IMR-90 (cell line): Measurements from ENCODE around the gene PAM. TPM values are rescaled to one million over a fixed set of nuclear protein-coding genes. Genes with fewer than 3 reads are reported as not detected.

Experiments used
- ATAC-seq: fragments of 200-7000 bp; cut with Tn5 transposase; 2 replicates; pipeline ENCODE4 v1.9.1; 2020; ENCODE audit warnings: low read depth, mild to moderate bottlenecking, moderate library complexity
- BruUV-seq: library from RNA; stranded (reverse); fragments of 400-500 nt; replicated peaks from 2 replicates; lab custom pipeline; 2021; lab: Mats Ljungman, UMichigan
- CTCF ChIA-PET: fragments of 300-600 bp; formaldehyde crosslinking; extraction: SDS; loops from one replicate; lab custom pipeline; 2021; ENCODE audit warnings: antibody characterized with exemption; lab: Yijun Ruan, JAX
- POLR2A ChIA-PET: fragments of 300-600 bp; sonication (Branson Sonifier 250); formaldehyde crosslinking; loops from one replicate; lab custom pipeline; 2022; ENCODE audit warnings: antibody characterized with exemption; ENCODE audit not compliant: unreplicated experiment; lab: Charles Lee
- DNase-seq: peaks from one replicate; pipeline ENCODE4 v3.0.0; 2013
- H2AFZ ChIP-seq: replicated peaks from 2 replicates; pipeline ENCODE3; 2013; ENCODE audit warnings: low read length, mild to moderate bottlenecking; ENCODE audit not compliant: poor library complexity
- H2AK5ac ChIP-seq: 2 replicates; pipeline ENCODE4 v1.6.1; 2013; ENCODE audit warnings: low read depth, low read length, inconsistent platforms
- H2AK9ac ChIP-seq: replicated peaks from 2 replicates; pipeline ENCODE3; 2013; ENCODE audit warnings: mild to moderate bottlenecking, low read depth, low read length, moderate library complexity; ENCODE audit not compliant: poor library complexity
- H2BK120ac ChIP-seq: 2 replicates; pipeline ENCODE4 v1.6.1; 2013; ENCODE audit warnings: low read depth, low read length, inconsistent platforms
- H2BK15ac ChIP-seq: 3 replicates; pipeline ENCODE4 v1.6.1; 2013; ENCODE audit warnings: low read depth, low read length, inconsistent platforms
- H2BK20ac ChIP-seq: 2 replicates; pipeline ENCODE4 v1.6.1; 2013; ENCODE audit warnings: low read depth, mild to moderate bottlenecking, inconsistent platforms, low read length, moderate library complexity
- H2BK5ac ChIP-seq: 2 replicates; pipeline ENCODE4 v1.6.1; 2013; ENCODE audit warnings: mild to moderate bottlenecking, low read depth, low read length, inconsistent platforms; ENCODE audit not compliant: poor library complexity, severe bottlenecking
- H3K14ac ChIP-seq: replicated peaks from 2 replicates; pipeline ENCODE4 v1.6.1; 2013; ENCODE audit warnings: low read depth, low read length, inconsistent platforms
- H3K18ac ChIP-seq: 2 replicates; pipeline ENCODE4 v1.6.1; 2013; ENCODE audit warnings: low read depth, low read length, control low read depth
- H3K23ac ChIP-seq: 2 replicates; pipeline ENCODE4 v1.6.1; 2013; ENCODE audit warnings: low read depth, low read length, inconsistent platforms
- H3K27ac ChIP-seq: 2 replicates; pipeline ENCODE4 v1.5.1; 2013; ENCODE audit warnings: mild to moderate bottlenecking, control low read depth, low read length; ENCODE audit not compliant: insufficient read depth
- H3K27me3 ChIP-seq: 2 replicates; pipeline ENCODE4 v1.6.1; 2013; ENCODE audit warnings: low read length; ENCODE audit not compliant: control insufficient read depth, insufficient read depth
- H3K36me3 ChIP-seq: 2 replicates; pipeline ENCODE4 v1.6.1; 2013; ENCODE audit warnings: low read length, mixed read lengths; ENCODE audit not compliant: control insufficient read depth, insufficient read depth
- H3K4ac ChIP-seq: 2 replicates; pipeline ENCODE4 v1.6.1; 2013; ENCODE audit warnings: low read depth, low read length, inconsistent platforms
- H3K4me1 ChIP-seq: 2 replicates; pipeline ENCODE4 v1.6.1; 2013; ENCODE audit warnings: low read length, mixed read lengths; ENCODE audit not compliant: control insufficient read depth, insufficient read depth
- H3K4me2 ChIP-seq: 2 replicates; pipeline ENCODE4 v1.6.1; 2013; ENCODE audit warnings: low read depth, mild to moderate bottlenecking, control low read depth, low read length, moderate library complexity
- H3K4me3 ChIP-seq: 2 replicates; pipeline ENCODE4 v1.5.1; 2013; ENCODE audit warnings: low read depth, mild to moderate bottlenecking, control low read depth, low read length, moderate library complexity; ENCODE audit not compliant: insufficient read depth
- H3K56ac ChIP-seq: 2 replicates; pipeline ENCODE4 v1.6.1; 2013; ENCODE audit warnings: low read length, inconsistent platforms; ENCODE audit not compliant: insufficient read depth; ENCODE audit errors: extremely low read depth
- H3K79me1 ChIP-seq, 2 experiments: 2 replicates each; pipeline ENCODE4 v1.6.1; 2013; ENCODE audit warnings: low read length in 2 of 2, inconsistent platforms in 1 of 2, low read depth in 1 of 2
- H3K9ac ChIP-seq: 2 replicates; pipeline ENCODE4 v1.6.1; 2013; ENCODE audit warnings: low read depth, low read length, control low read depth
- H3K9me1 ChIP-seq: 2 replicates; pipeline ENCODE4 v1.6.1; 2013; ENCODE audit warnings: low read length, inconsistent platforms; ENCODE audit not compliant: insufficient read depth
- H3K9me3 ChIP-seq: 2 replicates; pipeline ENCODE4 v1.6.1; 2013; ENCODE audit warnings: low read length; ENCODE audit not compliant: control insufficient read depth, insufficient read depth
- H4K20me1 ChIP-seq: 2 replicates; pipeline ENCODE4 v1.6.1; 2013; ENCODE audit warnings: low read length, inconsistent platforms; ENCODE audit not compliant: insufficient read depth
- H4K5ac ChIP-seq: 2 replicates; pipeline ENCODE4 v1.6.1; 2013; ENCODE audit warnings: mild to moderate bottlenecking, low read depth, low read length, control low read depth
- H4K8ac ChIP-seq, 2 experiments: 2 replicates each; pipeline ENCODE4 v1.6.1; 2013; ENCODE audit warnings: low read depth in 2 of 2, low read length in 2 of 2, control low read depth in 1 of 2, inconsistent platforms in 1 of 2
- H4K91ac ChIP-seq: 2 replicates; pipeline ENCODE4 v1.6.1; 2013; ENCODE audit warnings: low read depth, low read length, inconsistent platforms; ENCODE audit not compliant: insufficient read depth
- BHLHE40 ChIP-seq: fragments of 150-350 bp; IDR thresholded peaks from 2 replicates; pipeline ENCODE4 v1.6.1; 2016; ENCODE audit warnings: mild to moderate bottlenecking, low read depth, low read length
- CEBPB ChIP-seq: IDR thresholded peaks from 2 replicates; pipeline ENCODE4 v1.6.1; 2012; ENCODE audit warnings: low read depth, low read length, improper control_type of control experiment
- MAFK ChIP-seq: IDR thresholded peaks from 2 replicates; pipeline ENCODE4 v1.6.1; 2012; ENCODE audit warnings: low read depth, low read length, improper control_type of control experiment
- MAZ ChIP-seq: IDR thresholded peaks from 2 replicates; pipeline ENCODE4 v1.6.1; 2012; ENCODE audit warnings: low read depth, mild to moderate bottlenecking, low read length, improper control_type of control experiment, moderate library complexity, borderline replicate concordance
- MXI1 ChIP-seq: IDR thresholded peaks from 2 replicates; pipeline ENCODE4 v1.6.1; 2012; ENCODE audit warnings: low read depth, mild to moderate bottlenecking, low read length, moderate library complexity, borderline replicate concordance
- NFE2L2 ChIP-seq: fragments of 150-350 bp; IDR thresholded peaks from 2 replicates; pipeline ENCODE4 v1.6.1; 2016; ENCODE audit warnings: low read depth, mild to moderate bottlenecking, low read length
- RAD21 ChIP-seq: IDR thresholded peaks from 2 replicates; pipeline ENCODE4 v1.6.1; 2012; ENCODE audit warnings: low read length, improper control_type of control experiment
- RCOR1 ChIP-seq: IDR thresholded peaks from 2 replicates; pipeline ENCODE4 v1.6.1; 2012; ENCODE audit warnings: mild to moderate bottlenecking, low read length, improper control_type of control experiment; ENCODE audit not compliant: insufficient replicate concordance
- RFX5 ChIP-seq: IDR thresholded peaks from 2 replicates; pipeline ENCODE4 v1.8.0; 2012; ENCODE audit warnings: low read depth, mild to moderate bottlenecking, low read length, moderate library complexity
- SMC3 ChIP-seq: fragments of 150-350 bp; IDR thresholded peaks from 2 replicates; pipeline ENCODE4 v1.6.1; 2016; ENCODE audit warnings: low read depth, mild to moderate bottlenecking, antibody characterized with exemption, low read length, moderate library complexity
- WGBS, 2 experiments: methylation state at CpG; one replicate each; pipeline versions ENCODE4 v1.1.5 to v1.1.7; 2013; ENCODE audit warnings: missing lambda C conversion rate in 2 of 2; ENCODE audit not compliant: insufficient read length in 1 of 2; ENCODE audit errors: extremely low coverage in 2 of 2; 5-methylcytosine and 5-hydroxymethylcytosine counted together
- dilution Hi-C: fragments of 300-500 bp; cut with HindIII; formaldehyde crosslinking; loops from one replicate; pipeline ENCODE4 v1.14.3; 2018; ENCODE audit warnings: low sequenced_read_pairs; ENCODE audit not compliant: unreplicated experiment
- in situ Hi-C: fragments of 300-500 bp; cut with MboI; formaldehyde crosslinking; loops from 3 replicates; pipeline ENCODE4 v1.14.3; 2019; ENCODE audit warnings: low sequenced_read_pairs, inconsistent platforms, mixed read lengths
- intact Hi-C: fragments of 100-400 bp; cut with micrococcal nuclease; formaldehyde crosslinking; loops from 2 replicates; pipeline ENCODE4 v1.10.0; 2022
- polyA plus RNA-seq, 3 experiments: library from polyadenylated mRNA; depleted of rRNA; stranded (reverse); fragments of >200 nt; gene quantifications; 2 replicates each; pipeline ENCODE4 v1.2.3, GENCODE V29; 2012; ENCODE audit warnings: low replicate concordance in 1 of 3
- total RNA-seq: library from RNA; depleted of rRNA; stranded (reverse); fragments of >200 nt; gene quantifications from 2 replicates; pipeline ENCODE4 v1.2.3, GENCODE V29; 2012
- TF ChIP-seq, protein P1 (sequence below): conservative IDR thresholded peaks from 2 replicates; pipeline ENCODE4 v1.5.1; 2012; ENCODE audit warnings: mild to moderate bottlenecking, low read depth, low read length, improper control_type of control experiment
- TF ChIP-seq, protein P2 (sequence below): fragments of 150-350 bp; IDR thresholded peaks from 2 replicates; pipeline ENCODE4 v1.6.1; 2016; ENCODE audit warnings: low read depth, mild to moderate bottlenecking, low read length, moderate library complexity, borderline replicate concordance

The PAM gene
- total and polyA plus RNA-seq, 2 of the 4 experiments (the other 2 are of a cell fraction): 115 to 179 TPM

DNA sequence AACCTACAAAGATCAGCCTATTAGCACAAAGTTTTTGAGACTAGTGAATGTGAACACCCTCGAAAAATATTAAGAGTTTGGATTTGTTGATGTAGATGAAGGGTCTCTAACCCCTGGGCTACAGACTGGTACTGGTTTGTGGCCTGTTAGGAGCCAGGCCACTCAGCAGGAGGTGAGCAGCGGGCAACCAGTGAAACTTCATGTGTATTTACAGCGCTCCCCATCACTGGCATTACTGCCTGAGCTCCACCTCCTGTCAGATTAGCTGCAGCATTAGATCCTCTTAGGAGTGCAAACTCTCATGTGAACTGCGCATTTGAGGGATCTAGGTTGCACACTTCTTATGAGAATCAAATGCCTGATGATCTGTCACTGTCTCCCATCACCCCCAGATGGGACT lies 11.2 kb upstream of the PAM start:
- no peak overlapping the region for H2AK5ac ChIP-seq
- H3K27ac ChIP-seq: no peak overlapping the region
- H3K4me2 ChIP-seq: no peak overlapping the region
- no peaks in the 10 kb centered on the region for H3K9me3 ChIP-seq
- no peak overlapping the region for H2AFZ ChIP-seq
- H2BK20ac ChIP-seq: no peak overlapping the region
- no peak for TF ChIP-seq BHLHE40
- no peak for TF ChIP-seq RCOR1
- TF ChIP-seq, protein P1, sequence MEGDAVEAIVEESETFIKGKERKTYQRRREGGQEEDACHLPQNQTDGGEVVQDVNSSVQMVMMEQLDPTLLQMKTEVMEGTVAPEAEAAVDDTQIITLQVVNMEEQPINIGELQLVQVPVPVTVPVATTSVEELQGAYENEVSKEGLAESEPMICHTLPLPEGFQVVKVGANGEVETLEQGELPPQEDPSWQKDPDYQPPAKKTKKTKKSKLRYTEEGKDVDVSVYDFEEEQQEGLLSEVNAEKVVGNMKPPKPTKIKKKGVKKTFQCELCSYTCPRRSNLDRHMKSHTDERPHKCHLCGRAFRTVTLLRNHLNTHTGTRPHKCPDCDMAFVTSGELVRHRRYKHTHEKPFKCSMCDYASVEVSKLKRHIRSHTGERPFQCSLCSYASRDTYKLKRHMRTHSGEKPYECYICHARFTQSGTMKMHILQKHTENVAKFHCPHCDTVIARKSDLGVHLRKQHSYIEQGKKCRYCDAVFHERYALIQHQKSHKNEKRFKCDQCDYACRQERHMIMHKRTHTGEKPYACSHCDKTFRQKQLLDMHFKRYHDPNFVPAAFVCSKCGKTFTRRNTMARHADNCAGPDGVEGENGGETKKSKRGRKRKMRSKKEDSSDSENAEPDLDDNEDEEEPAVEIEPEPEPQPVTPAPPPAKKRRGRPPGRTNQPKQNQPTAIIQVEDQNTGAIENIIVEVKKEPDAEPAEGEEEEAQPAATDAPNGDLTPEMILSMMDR: no peak
- TF ChIP-seq, protein P2, sequence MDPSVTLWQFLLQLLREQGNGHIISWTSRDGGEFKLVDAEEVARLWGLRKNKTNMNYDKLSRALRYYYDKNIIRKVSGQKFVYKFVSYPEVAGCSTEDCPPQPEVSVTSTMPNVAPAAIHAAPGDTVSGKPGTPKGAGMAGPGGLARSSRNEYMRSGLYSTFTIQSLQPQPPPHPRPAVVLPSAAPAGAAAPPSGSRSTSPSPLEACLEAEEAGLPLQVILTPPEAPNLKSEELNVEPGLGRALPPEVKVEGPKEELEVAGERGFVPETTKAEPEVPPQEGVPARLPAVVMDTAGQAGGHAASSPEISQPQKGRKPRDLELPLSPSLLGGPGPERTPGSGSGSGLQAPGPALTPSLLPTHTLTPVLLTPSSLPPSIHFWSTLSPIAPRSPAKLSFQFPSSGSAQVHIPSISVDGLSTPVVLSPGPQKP: no peak
- TF ChIP-seq RAD21: no peak
- no peak for TF ChIP-seq RFX5
- TF ChIP-seq MXI1: no peak
- TF ChIP-seq CEBPB: no peak
- TF ChIP-seq MAFK: no peak
- no peak for TF ChIP-seq NFE2L2
- no peak for TF ChIP-seq MAZ
- TF ChIP-seq SMC3: no peak
- 100% methylated on average over 1 of the region's 4 CpGs; no CpG with 5 or more reads in 1 of the 2 experiments for WGBS, 2 experiments
- no peak overlapping the region for H3K4ac ChIP-seq
- no peak overlapping the region for H3K14ac ChIP-seq
- H4K8ac ChIP-seq: no peak overlapping the region
- no peak overlapping the region for H3K9ac ChIP-seq
- no peak overlapping the region for H3K4me3 ChIP-seq
- no peak overlapping the region for H2BK5ac ChIP-seq
- no peaks in the 10 kb centered on the region for H3K79me1 ChIP-seq
- H4K20me1 ChIP-seq: no peaks in the 10 kb centered on the region
- no peak for DNase-seq
- no peak overlapping the region for H2BK15ac ChIP-seq
- no peak overlapping the region for H2AK9ac ChIP-seq
- H4K5ac ChIP-seq: no peak overlapping the region
- ChIA-PET CTCF (no interaction called here), POLR2A (no interaction called here)
- H3K9me1 ChIP-seq: no peaks in the 10 kb centered on the region
- H3K56ac ChIP-seq: no peak overlapping the region
- no peak overlapping the region for H3K18ac ChIP-seq
- H3K36me3 ChIP-seq: no peaks in the 10 kb centered on the region
- no peaks in the 10 kb centered on the region for H3K4me1 ChIP-seq
- H3K23ac ChIP-seq: no peak overlapping the region
- intact Hi-C loops: no loop called here
- in situ Hi-C loops: no loop called here
- no peaks in the 10 kb centered on the region for H3K27me3 ChIP-seq
- no TSS peak for BruUV-seq
- H4K91ac ChIP-seq: no peak overlapping the region
- no peak overlapping the region for H2BK120ac ChIP-seq
- dilution Hi-C loops: no loop called here
- ATAC-seq: no peak
